Liver (tissue), 9 donors: ENCODE results near the gene CDK19. TPM values are rescaled to one million over a fixed set of nuclear protein-coding genes. Genes with fewer than 3 reads are reported as not detected.

Experiments
- DNase-seq: peaks from one replicate; pipeline ENCODE4 v3.0.0-alpha.2; 2017; ENCODE audit warnings: low spot score
- H3K27ac ChIP-seq, 2 donors: one replicate each; pipeline ENCODE4 v1.7.0; 2013; ENCODE audit warnings: inconsistent platforms in 2 of 2, low read length in 2 of 2, control low read depth in 1 of 2, low read depth in 1 of 2, mild to moderate bottlenecking in 1 of 2
- H3K27me3 ChIP-seq, 4 donors: one replicate each; pipeline versions ENCODE4 v1.6.1 to v1.7.0; 2013; ENCODE audit warnings: low read length in 3 of 4, inconsistent platforms in 1 of 4, mild to moderate bottlenecking in 1 of 4, moderate library complexity in 1 of 4; ENCODE audit not compliant: control insufficient read depth in 4 of 4, insufficient read depth in 4 of 4
- H3K36me3 ChIP-seq, 4 donors: one replicate each; pipeline versions ENCODE4 v1.6.1 to v1.7.0; 2013; ENCODE audit warnings: low read length in 3 of 4, mild to moderate bottlenecking in 3 of 4, low read depth in 1 of 4, moderate library complexity in 1 of 4; ENCODE audit not compliant: control insufficient read depth in 4 of 4, insufficient read depth in 3 of 4
- H3K4me1 ChIP-seq, 4 donors: one replicate each; pipeline versions ENCODE4 v1.6.1 to v1.7.0; 2013; ENCODE audit warnings: low read length in 3 of 4, mild to moderate bottlenecking in 3 of 4, moderate library complexity in 1 of 4; ENCODE audit not compliant: control insufficient read depth in 4 of 4, insufficient read depth in 4 of 4
- H3K4me3 ChIP-seq, 3 donors: one replicate each; pipeline versions ENCODE4 v1.6.1 to v1.7.0; 2013; ENCODE audit warnings: low read length in 3 of 3, control low read depth in 1 of 3, low read depth in 1 of 3, mild to moderate bottlenecking in 1 of 3
- H3K9ac ChIP-seq, 2 donors: one replicate each; pipeline ENCODE4 v1.7.0; 2013; ENCODE audit warnings: low read length in 2 of 2, mild to moderate bottlenecking in 2 of 2, moderate library complexity in 2 of 2, control low read depth in 1 of 2, low read depth in 1 of 2
- H3K9me3 ChIP-seq, 4 donors: one replicate each; pipeline versions ENCODE4 v1.6.1 to v1.7.0; 2013; ENCODE audit warnings: low read length in 3 of 4; ENCODE audit not compliant: control insufficient read depth in 4 of 4
- CTCF ChIP-seq: fragments of 150-350 bp; IDR thresholded peaks from 2 replicates; pipeline ENCODE4 v1.5.1; 2017; ENCODE audit warnings: improper control_type of control experiment, low read depth, low read length; ENCODE audit not compliant: missing input control
- EGR1 ChIP-seq, 2 donors: IDR thresholded peaks; 2 replicates each; pipeline ENCODE4 v1.6.1; 2016 to 2018; ENCODE audit warnings: antibody characterized with exemption in 2 of 2, low read depth in 2 of 2
- FOXA1 ChIP-seq: IDR thresholded peaks from 2 replicates; pipeline ENCODE4 v1.6.1; 2016; ENCODE audit warnings: antibody characterized with exemption
- FOXA2 ChIP-seq: IDR thresholded peaks from 2 replicates; pipeline ENCODE4 v1.6.1; 2016; ENCODE audit warnings: antibody characterized with exemption
- GABPA ChIP-seq, 2 donors: IDR thresholded peaks in 1 of 2; conservative IDR thresholded peaks in 1 of 2; 2 replicates each; pipeline ENCODE4 v1.6.1; 2016; ENCODE audit warnings: antibody characterized with exemption in 2 of 2, mild to moderate bottlenecking in 1 of 2, moderate library complexity in 1 of 2
- HNF4A ChIP-seq, 2 donors: conservative IDR thresholded peaks; 2 replicates each; pipeline ENCODE4 v1.6.1; 2016; ENCODE audit warnings: antibody characterized with exemption in 2 of 2, mild to moderate bottlenecking in 2 of 2
- HNF4G ChIP-seq: IDR thresholded peaks from 2 replicates; pipeline ENCODE4 v1.6.1; 2016; ENCODE audit warnings: antibody characterized with exemption
- JUND ChIP-seq, 2 donors: IDR thresholded peaks; 2 replicates each; pipeline ENCODE4 v1.6.1; 2016; ENCODE audit warnings: antibody characterized with exemption in 2 of 2
- MAX ChIP-seq: IDR thresholded peaks from 2 replicates; pipeline ENCODE4 v1.6.1; 2016; ENCODE audit warnings: antibody characterized with exemption
- NR2F2 ChIP-seq: IDR thresholded peaks from 2 replicates; pipeline ENCODE4 v1.6.1; 2016; ENCODE audit warnings: antibody characterized with exemption
- RAD21 ChIP-seq, 2 donors: IDR thresholded peaks; 2 replicates each; pipeline ENCODE4 v1.6.1; 2016; ENCODE audit warnings: antibody characterized with exemption in 2 of 2, mild to moderate bottlenecking in 2 of 2
- REST ChIP-seq: IDR thresholded peaks from 2 replicates; pipeline ENCODE4 v1.6.1; 2016; ENCODE audit warnings: antibody characterized with exemption, mild to moderate bottlenecking
- RXRA ChIP-seq, 2 donors: IDR thresholded peaks; 2 replicates each; pipeline ENCODE4 v1.6.1; 2017 to 2018; ENCODE audit warnings: antibody characterized with exemption in 2 of 2, mild to moderate bottlenecking in 1 of 2
- SP1 ChIP-seq: IDR thresholded peaks from 2 replicates; pipeline ENCODE4 v1.6.1; 2018; ENCODE audit warnings: antibody characterized with exemption, mild to moderate bottlenecking
- TAF1 ChIP-seq: conservative IDR thresholded peaks from 2 replicates; pipeline ENCODE4 v1.6.1; 2016; ENCODE audit warnings: antibody characterized with exemption, mild to moderate bottlenecking
- YY1 ChIP-seq: IDR thresholded peaks from 2 replicates; pipeline ENCODE4 v1.6.1; 2016; ENCODE audit warnings: antibody characterized with exemption, mild to moderate bottlenecking
- ZBTB33 ChIP-seq: IDR thresholded peaks from 2 replicates; pipeline ENCODE4 v1.6.1; 2016; ENCODE audit warnings: antibody characterized with exemption
- WGBS: extraction: QIAGEN DNeasy Blood & Tissue Kit; methylation state at CpG from one replicate; pipeline ENCODE4 v1.1.7; 2013; 5-methylcytosine and 5-hydroxymethylcytosine counted together
- polyA plus RNA-seq, 2 donors: library from polyadenylated mRNA; stranded (reverse) in 1 of 2; unstranded in 1 of 2; fragments of 200-250 nt in 1 of 2; fragments of >200 nt in 1 of 2; fragmentation: Nextera tagmentation in 1 of 2; extraction: Ambion mirVana in 1 of 2; gene quantifications; one replicate each; pipeline versions ENCODE4 v1.2.1 to v1.2.3, GENCODE V29; 2013 to 2015
- total RNA-seq, 2 donors: library from RNA; depleted of rRNA; stranded (reverse); fragments of >200 nt; gene quantifications; one replicate each; pipeline ENCODE4 v1.2.3, GENCODE V29; 2014
- TF ChIP-seq, protein P1 (sequence below): IDR thresholded peaks from 2 replicates; pipeline ENCODE4 v1.6.1; 2016; ENCODE audit warnings: antibody characterized with exemption
- donor health status: healthy.
- donor health status: healthy.
- donor health status: healthy.
- donor health status: healthy.
- donor health status: healthy.

Gene CDK19
- total and polyA plus RNA-seq, 4 donors: 1.8 to 7.6 (median 3.9) TPM

GRCh38 chr6:110597761-110598160 lies 217.5 kb downstream of the CDK19 start:
- no peak for DNase-seq
- Histone ChIP-seq H3K9me3 (no peaks in the 10 kb centered on the region), H3K4me1 (no peaks in the 10 kb centered on the region), H3K9ac (no peak overlapping the region), H3K27me3 (no peaks in the 10 kb centered on the region), H3K36me3 (no peaks in the 10 kb centered on the region), H3K4me3 (no peak overlapping the region), H3K27ac (no peak overlapping the region)
- WGBS: 76% methylated on average over 3 of the region's 3 CpGs
- no peak for TF ChIP-seq FOXA2
- no peak for TF ChIP-seq HNF4G
- TF ChIP-seq FOXA1: no peak
- TF ChIP-seq TAF1: no peak
- TF ChIP-seq SP1: no peak
- TF ChIP-seq NR2F2: no peak

DNA sequence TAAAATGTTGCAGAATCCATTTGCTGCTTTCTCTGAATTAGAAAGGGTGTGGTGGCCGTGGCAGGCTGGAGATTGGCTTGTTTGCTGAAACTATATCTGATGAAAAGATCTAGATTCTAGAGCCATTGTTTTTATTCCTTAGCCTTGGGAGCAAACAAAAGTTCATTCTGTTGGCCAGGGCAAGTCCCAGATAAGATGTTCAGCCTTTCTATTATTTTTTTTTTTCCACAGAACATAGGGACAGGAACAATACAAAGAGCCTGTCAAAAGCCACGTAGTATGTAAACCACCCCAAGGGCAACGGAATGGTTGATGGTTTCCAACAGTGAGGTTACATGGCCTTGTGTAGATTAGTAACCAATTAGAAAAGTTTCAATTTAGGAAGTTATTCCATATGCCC lies 218.9 kb downstream of the CDK19 start:
- H3K36me3 ChIP-seq: no peaks in the 10 kb centered on the region
- WGBS: 90% methylated on average over 3 of the region's 3 CpGs
- DNase-seq: no peak
- no peak overlapping the region for H3K27ac ChIP-seq
- H3K9ac ChIP-seq: no peak overlapping the region
- TF ChIP-seq JUND (IDR thresholded peaks at IDR 0.05) (no peak), REST (no peak), NR2F2 (no peak), FOXA1 (no peak), EGR1 (IDR thresholded peaks at IDR 0.05; ENCODE audit: low read depth in 2 of 2) (no peak), RXRA (IDR thresholded peaks at IDR 0.05) (no peak), CTCF (no peak), MAX (no peak), TAF1 (no peak), YY1 (no peak), GABPA (IDR thresholded peaks at IDR 0.05 in 1 of 2, conservative IDR thresholded peaks at IDR 0.05 in 1 of 2) (no peak), ZBTB33 (no peak), RAD21 (IDR thresholded peaks at IDR 0.05) (no peak), SP1 (no peak), HNF4A (conservative IDR thresholded peaks at IDR 0.05) (no peak), FOXA2 (no peak)
- TF ChIP-seq, protein P1, sequence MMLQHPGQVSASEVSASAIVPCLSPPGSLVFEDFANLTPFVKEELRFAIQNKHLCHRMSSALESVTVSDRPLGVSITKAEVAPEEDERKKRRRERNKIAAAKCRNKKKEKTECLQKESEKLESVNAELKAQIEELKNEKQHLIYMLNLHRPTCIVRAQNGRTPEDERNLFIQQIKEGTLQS: no peak
- H3K4me3 ChIP-seq: no peak overlapping the region
- no peaks in the 10 kb centered on the region for H3K4me1 ChIP-seq
- no peaks in the 10 kb centered on the region for H3K27me3 ChIP-seq
- no peaks in the 10 kb centered on the region for H3K9me3 ChIP-seq
